GM21825 (cell line): Measurements from ENCODE around the gene DOK4.
A peak's percentile ranks its signal among the peaks of the same experiment; 100 is the strongest.

ENCODE experiments used
- ATAC-seq: cut with Tn5 transposase; IDR thresholded peaks from one replicate; pipeline ENCODE4 v1.9.1; 2021; ENCODE audit warnings: mild to moderate bottlenecking, moderate library complexity; ENCODE audit not compliant: unreplicated experiment

DOK4 gene

GRCh38 chr16:57478396-57479204 lies 7.7 kb downstream of the DOK4 start:
- no peak for ATAC-seq

- no peak for ATAC-seq
These were observed 8.6 kb downstream of the DOK4 start for GRCh38 chr16:57477531-57478202.

DNA sequence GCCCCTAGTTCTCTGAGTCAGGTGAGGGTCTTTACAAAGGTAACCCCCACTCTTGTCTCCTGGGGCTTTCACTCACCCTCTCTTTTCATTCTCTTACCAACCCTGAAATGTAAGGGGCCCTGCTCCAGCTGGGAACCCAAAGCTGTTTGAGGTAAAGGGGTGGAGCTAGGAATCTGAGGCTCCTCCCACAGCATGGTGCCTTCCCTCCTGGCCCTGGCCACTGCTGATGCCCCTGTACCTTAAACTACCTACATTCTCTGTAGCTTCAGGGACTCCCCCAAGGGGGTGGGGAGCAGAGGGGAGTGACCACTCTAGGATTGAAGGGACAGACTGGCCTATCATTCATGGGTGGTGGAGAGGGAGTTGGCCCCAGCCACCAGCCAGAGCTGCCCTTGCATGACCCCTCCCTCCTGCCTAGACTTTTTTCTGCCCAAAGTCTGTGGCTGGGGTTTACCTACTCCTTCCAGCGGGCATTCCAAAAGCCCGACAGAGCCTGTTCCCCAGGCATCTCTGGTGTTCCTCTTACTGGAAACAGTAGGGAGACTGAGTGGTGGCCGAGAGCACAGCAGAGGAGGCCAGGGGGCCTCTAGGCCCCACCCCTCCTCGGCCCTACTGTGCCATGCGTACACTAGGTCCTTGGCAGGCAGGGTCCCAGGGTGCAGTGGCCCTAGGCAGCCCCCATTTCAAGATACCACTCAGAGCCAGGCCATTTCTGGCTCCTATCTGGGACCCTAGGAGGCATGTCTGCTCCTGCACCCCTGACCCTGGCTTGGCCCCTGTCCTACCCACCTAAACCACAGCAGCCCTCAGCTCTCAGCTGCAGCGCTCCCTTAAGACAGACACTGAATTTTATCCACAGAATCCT lies 9.5 kb downstream of the DOK4 start:
- no peak for ATAC-seq

- ATAC-seq = peak; percentile 94
These were observed 10.5 kb downstream of the DOK4 start for GRCh38 chr16:57475711-57476339.

GRCh38 chr16:57474671-57475661 lies 11.3 kb downstream of the DOK4 start:
- no peak for ATAC-seq

DNA sequence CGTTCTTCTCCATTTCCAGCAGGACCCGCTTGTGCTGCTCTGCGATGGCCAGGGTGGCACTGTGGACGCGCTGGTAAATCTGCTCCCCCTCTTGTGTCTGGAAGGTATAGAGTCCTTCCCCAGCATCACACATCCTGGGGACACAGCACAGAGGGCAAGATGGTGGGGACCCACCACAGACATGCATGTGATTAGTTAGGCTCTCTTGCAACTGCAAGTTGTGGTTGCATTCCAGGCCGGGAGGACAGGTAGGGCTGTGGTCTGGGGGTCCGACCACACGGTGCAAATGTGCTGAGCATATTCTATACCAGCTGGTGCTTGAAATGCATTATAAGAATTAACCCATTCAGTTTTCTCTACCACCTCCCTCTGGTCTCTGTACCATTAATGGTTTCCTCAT lies 12.4 kb downstream of the DOK4 start:
- ATAC-seq = no peak

DNA sequence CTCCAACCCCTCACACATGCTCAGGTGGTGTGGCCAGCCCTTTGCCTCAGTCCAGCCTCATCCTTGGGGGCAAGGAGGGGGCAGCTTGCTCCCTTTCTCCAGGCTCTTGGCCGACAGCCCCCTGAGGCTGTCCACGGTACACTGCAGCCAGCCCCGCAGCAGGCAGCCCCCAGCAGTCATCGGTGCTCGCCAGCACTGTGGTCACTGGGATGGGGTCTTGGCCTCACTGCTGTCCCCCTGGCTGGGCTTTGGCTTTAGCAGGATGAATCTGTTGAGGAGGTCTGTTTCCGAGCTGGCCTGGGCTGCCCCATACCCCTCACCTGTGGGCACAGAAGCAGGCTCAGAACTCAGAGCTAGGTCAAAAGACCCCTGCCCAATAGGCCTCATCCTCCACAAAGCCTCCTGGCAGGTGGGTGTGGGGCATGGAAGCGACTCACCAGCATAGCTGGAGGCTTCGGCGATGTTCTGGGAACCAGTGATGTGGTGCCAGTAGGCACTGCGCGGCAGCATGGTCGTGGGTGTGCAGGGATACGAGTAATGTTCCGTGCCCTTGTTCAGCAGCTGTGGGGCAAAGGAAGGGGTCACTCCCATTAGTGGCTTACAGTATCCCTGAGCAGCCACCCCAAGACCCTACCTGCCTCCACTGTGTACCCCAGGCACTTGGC lies 13.0 kb downstream of the DOK4 start:
- ATAC-seq = no peak

- ATAC-seq = no peak
These were observed 13.6 kb downstream of the DOK4 start for GRCh38 chr16:57472665-57473060.

DNA sequence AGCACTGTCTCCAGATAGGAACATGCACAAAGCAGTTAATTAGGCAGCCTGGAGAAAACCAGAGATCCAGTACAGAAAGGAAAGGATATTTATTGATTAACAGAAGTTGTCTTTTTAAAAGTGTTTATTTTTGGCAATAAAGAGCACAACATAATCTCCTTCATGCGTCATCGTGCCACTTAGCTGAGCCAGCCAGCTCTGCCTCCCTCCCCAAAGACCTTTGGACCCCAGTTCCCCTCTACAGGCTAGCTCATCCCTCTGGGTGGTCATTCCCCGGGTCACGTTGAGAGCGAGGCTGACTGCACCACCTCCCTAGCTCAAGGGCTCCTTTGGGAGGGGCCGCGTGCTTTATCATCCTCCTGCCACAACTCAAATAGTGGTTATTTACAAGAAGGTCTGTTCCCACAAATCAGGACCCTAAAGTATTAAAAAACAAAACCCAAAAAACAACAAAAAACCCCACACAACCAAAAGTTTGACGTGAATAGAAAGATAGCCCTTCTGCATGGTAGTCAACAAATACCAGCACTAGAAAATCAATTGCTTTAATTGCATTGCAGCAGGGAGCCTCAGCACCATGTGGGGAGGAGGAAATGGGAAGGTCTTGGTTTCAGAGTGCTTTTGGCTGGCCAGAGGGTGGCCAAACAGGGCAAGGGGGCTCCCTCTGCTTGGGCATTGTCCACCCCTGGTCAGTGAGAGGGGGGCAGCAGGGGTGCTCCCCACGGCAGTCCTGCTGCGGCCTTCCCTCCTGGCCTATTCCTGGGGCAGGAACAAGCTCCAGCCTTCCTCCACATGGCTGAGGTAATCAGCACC lies 14.2 kb downstream of the DOK4 start:
- ATAC-seq = no peak

DNA sequence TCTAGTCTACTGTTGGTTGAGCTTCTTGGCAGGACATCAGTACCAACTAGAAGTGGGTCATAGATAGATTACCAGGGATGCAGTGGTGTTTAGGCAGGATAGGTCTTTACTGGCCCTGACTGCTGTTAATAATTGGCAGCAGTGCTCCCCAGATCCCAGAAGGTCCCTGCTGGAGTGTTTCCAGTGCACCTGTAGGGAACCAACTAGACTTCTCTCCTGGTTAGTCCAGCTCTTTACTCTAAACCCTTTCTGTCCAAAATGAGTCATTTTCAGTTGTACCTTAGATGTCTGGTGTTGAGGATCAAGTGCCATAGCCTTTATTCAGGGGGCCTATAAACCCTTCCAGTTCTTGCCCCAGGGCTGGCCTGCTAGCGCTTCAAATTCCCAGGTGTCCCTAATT lies 15.1 kb downstream of the DOK4 start:
- ATAC-seq = no peak

- ATAC-seq = no peak
These were observed 15.6 kb downstream of the DOK4 start for GRCh38 chr16:57470711-57471110.

GRCh38 chr16:57469917-57470470 lies 16.3 kb downstream of the DOK4 start:
- no peak for ATAC-seq

GRCh38 chr16:57469046-57469445 lies 17.2 kb downstream of the DOK4 start:
- no peak for ATAC-seq

GRCh38 chr16:57468346-57468745 lies 17.9 kb downstream of the DOK4 start:
- ATAC-seq = no peak

DNA sequence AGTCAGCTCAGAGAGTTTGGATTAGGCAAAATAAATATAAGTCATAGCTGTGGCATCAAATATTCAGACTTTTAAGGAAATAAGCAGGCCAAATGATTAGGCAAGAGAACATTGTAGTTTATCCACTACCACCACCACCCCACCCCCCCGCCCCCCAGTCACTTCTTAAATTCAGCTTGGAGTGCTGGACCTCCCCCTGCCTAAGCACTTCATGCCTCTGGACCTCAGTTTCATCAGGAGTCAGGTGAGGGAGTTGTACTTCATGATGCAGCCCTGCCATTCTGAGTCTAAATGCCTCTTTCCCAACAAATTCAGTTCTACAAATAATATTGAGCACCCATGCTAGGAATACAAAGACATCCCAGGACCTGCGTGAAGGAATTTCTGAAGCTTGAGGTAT lies 21.8 kb downstream of the DOK4 start:
- ATAC-seq = no peak

DNA sequence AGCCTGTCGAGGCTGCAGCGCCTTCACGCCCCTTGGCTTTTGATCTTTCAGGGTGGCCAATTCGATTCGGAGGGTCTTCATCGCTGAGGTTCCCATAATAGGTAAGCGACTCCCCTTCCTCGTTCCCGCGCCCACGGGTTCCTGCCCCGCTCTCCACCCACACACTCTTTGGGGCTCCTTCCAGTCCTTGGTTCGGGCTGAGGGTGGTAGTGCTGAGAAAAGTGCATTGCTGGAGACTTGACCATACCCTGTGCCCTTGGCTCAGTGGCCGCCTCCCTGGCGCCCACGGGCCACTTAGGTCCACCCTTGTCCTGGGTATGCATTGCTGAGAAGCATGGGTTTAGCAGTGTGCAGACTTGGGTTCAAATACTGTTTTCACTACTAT lies 23.3 kb downstream of the DOK4 start:
- ATAC-seq = no peak

- peak; percentile 87 for ATAC-seq
These were observed 23.9 kb downstream of the DOK4 start, which contains the start of gene POLR2C for GRCh38 chr16:57462209-57462977. Gene POLR2C, plus strand, starts transcription at chr16:57462679. Its CDS starts 46 bp downstream, at chr16:57462725.
